Coronary artery (tissue), 2 donors: ENCODE data around the gene SLC17A2.

Source experiments
- DNase-seq: peaks from one replicate; pipeline ENCODE4 v3.0.0-alpha.2; 2017; ENCODE audit warnings: low spot score
- H3K27ac ChIP-seq, 2 donors: fragments of 200-600 bp; sonication (generic); one replicate each; pipeline ENCODE4 v1.5.1; 2016 to 2019
- H3K4me3 ChIP-seq: fragments of 200-600 bp; sonication (generic); 2 replicates; pipeline ENCODE4 v1.5.1; 2016; ENCODE audit warnings: mild to moderate bottlenecking, moderate library complexity
- TF ChIP-seq, protein P1 (sequence below): fragments of 200-600 bp; sonication (generic); IDR thresholded peaks from one replicate; pipeline ENCODE4 v1.5.1; 2019; ENCODE audit warnings: antibody characterized with exemption

Gene SLC17A2

DNA sequence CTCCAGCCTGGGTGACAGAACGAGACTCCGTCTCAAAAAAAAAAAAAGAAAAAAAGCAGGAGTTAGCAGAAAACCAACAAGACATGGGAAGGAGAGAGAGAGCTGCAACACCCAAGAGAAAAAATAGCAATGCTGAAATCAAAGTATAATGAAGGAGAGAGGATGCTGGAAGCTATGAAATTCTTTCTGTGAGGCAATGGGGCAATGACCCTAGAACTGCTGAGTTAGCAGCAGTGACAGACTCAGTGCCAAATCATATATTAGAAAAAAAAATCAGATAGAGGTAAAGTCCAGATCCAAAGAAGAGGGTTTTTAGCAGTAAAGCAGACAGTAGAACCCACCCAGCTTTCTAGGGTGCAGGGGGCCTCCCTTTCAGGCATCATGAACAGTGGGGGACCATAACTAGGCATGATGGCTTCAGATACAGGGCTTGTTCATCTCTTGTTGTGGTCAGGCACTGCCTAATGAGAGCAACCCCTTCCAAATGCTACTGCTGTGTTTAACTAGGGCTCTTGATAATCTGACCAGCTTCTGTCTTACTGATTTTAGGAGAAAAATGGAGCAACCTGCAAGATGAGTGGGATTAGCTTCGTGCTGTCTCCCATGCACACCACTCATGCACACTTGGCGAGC, 26.9 kb downstream of the SLC17A2 start:
- Histone ChIP-seq H3K4me3 (no peak overlapping the region), H3K27ac (no peak overlapping the region)
- TF ChIP-seq, protein P1, sequence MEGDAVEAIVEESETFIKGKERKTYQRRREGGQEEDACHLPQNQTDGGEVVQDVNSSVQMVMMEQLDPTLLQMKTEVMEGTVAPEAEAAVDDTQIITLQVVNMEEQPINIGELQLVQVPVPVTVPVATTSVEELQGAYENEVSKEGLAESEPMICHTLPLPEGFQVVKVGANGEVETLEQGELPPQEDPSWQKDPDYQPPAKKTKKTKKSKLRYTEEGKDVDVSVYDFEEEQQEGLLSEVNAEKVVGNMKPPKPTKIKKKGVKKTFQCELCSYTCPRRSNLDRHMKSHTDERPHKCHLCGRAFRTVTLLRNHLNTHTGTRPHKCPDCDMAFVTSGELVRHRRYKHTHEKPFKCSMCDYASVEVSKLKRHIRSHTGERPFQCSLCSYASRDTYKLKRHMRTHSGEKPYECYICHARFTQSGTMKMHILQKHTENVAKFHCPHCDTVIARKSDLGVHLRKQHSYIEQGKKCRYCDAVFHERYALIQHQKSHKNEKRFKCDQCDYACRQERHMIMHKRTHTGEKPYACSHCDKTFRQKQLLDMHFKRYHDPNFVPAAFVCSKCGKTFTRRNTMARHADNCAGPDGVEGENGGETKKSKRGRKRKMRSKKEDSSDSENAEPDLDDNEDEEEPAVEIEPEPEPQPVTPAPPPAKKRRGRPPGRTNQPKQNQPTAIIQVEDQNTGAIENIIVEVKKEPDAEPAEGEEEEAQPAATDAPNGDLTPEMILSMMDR = no peak
- DNase-seq = no peak

DNA sequence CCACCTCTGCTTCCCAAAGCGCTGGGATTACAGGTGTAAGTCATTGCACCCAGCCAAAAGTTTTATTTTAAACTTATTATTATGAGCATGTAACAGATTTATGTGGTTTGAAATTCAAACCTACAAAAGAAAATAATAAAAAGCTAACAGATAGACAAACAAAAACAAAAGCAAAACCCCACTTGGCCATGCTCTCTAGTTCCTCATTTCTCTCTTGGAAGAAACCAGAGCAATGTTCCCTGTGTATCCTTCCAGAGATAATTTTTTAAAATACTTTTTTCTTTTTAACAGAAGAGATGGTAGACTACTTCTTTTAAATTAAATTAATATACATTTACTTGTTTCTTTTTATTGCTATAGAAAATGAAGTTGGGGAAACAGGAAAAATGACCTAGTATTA, 28.4 kb downstream of the SLC17A2 start:
- TF ChIP-seq, protein P1 = no peak
- no peak for DNase-seq
- Histone ChIP-seq H3K27ac (no peak overlapping the region), H3K4me3 (no peak overlapping the region)

DNA sequence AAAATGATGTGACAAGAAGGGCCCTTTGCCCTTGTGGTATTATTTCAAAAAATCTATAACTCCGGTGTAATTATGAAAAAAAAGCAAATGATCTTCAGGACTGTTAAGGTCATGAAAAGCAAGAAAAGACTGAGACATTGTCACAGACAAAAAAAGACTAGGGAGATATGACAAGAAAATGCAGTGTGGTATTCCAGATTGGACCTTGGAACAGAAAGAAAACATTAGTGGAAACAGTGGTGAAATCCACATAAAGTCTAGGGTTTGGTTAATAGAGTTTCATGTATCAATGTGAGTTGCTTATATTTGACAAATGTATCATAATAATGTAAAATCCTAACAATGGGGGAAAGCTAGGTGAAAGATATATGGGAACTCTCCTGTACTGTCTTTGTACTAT, 29.6 kb downstream of the SLC17A2 start:
- TF ChIP-seq, protein P1 = no peak
- H3K27ac ChIP-seq = no peak overlapping the region
- no peak overlapping the region for H3K4me3 ChIP-seq
- no peak for DNase-seq

DNA sequence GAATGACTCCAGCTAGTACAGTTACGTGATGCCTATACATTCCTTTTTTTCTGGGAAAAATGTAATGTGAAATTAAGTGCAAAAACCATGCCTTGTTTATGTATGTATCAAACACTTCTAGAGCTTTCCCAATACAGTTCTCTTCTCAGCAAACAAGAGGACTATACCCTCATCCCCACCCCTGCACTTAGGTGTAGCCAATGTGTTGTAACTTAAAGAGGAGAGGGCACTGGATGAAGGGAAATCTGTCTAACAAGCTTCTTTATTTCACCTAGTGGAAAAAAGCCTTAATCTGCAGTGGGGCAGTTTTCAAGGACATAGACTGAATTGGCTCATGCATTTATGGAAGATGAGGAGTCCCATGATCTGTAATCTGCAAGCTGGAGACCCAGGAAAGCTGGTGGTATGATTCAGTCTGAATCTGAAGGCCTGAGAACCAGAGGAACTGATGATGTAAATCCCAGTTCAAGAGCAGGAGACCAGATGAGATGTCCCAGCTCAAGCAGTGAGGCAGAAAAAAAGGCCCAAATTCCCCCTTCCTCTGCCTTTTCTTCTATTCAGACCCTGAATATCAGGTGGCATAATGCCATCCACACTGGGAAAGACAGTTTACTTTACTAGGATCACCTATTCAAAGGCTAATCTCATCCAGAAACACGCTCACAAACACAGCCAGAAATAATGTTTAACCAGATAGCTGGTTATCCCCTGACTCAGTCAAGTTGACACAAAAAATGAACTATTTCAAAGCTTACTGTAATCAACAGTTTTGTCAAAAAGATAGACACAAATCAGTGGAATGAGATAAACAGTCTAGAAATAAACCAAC, 30.7 kb downstream of the SLC17A2 start:
- Histone ChIP-seq H3K27ac (no peak overlapping the region), H3K4me3 (no peak overlapping the region)
- TF ChIP-seq, protein P1 = no peak
- DNase-seq = no peak

DNA sequence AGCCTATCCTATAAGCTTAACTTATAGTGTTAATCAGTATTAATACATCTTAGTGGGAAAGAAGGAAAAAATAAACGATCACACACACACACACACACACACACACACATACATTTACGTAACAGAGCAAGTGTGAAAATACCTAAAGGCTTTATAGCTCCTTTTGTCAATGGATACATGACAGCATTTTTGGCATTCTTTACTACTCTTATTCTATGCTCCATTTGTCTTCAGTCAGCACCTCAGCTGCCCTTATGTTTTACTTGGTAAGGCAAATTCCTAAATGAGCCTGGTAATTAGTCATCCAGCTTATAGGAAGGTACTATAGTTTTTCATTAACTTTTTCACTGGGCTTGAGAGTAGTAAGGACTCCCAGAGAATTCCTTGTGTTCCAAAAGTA, 31.4 kb downstream of the SLC17A2 start:
- Histone ChIP-seq H3K4me3 (no peak overlapping the region), H3K27ac (no peak overlapping the region)
- DNase-seq = no peak
- TF ChIP-seq, protein P1 = no peak

DNA sequence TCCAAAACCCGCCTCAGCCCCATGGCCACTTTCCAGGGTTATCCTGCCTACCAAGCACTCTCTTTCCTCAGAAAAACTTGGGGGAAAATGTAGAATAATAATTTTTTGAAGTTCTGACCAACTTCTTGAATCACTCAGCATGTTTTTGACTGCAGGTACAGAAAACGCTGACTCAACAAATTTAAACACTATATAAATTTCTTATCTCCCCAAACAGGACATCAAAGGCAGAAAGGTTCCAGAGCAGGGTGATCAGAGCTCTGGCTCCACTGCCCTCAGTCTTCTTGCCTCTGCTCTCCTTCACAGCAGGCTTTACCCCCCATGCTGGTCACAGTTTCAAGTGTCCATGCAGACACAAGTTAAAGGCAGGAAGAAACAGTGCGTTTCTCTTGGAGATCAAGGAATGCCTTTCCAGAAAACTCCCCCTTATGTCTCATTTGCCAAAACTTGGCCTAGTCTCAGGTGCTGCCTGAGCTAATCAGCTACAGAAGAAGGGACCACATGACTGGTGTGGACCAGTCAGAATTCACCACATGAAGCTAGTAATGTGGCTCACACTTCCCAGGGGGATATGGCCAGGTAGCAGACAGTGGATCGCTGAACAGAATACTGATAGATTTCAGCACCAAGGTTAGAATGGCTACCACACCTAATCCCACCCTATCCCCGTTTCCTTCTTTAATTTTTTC, 32.1 kb downstream of the SLC17A2 start:
- Histone ChIP-seq H3K4me3 (no peak overlapping the region), H3K27ac (no peak overlapping the region)
- TF ChIP-seq, protein P1 = no peak
- DNase-seq = no peak
